ENCODE measurements around the gene TOP3A.

- TF ChIP-seq CTCF (conservative IDR thresholded peaks at IDR 0.05; ENCODE audit: low read depth, low read length) (no peak), POLR2A (IDR thresholded peaks at IDR 0.05; ENCODE audit: low read depth, low read length) (no peak)
These were observed 25.1 kb upstream of the TOP3A start for GRCh38 chr17:18339933-18340332.

All from IMR-90 (cell line).